ENCODE data around the gene OR4C3.
A peak's percentile ranks its signal among the peaks of the same experiment; 100 is the strongest.
"Not testable (repeated sequence)": the region's sequence is repeated elsewhere in the genome, so short reads cannot be mapped to it uniquely, and the experiment has no call there.

OR4C3 gene

DNA sequence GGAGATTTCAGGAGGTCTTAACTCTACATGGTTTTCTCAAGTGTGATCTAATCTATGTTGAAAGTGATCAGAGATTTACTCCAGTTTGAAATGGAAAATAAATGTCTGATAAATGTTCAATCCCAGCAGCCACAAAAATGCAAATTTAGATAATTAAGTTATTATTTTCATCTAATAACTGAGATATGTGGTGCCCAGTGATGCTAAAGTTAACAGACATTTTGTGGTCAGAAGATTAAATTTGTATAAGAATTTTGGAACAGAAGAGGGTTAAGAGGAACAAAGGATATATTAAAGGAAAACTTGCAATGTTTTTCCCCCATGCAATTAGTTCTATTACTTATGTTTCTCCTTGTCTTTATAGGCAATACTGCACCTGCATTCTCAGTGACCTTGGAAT, at the start of gene OR4C3:
Gene OR4C3 (plus strand): TSS at position 301 of the 400 bp plus-strand sequence. CDS start 102 bp downstream, outside the sequence.
- DNase-seq (ENCODE audit: low spot score): not testable (repeated sequence)

DNA sequence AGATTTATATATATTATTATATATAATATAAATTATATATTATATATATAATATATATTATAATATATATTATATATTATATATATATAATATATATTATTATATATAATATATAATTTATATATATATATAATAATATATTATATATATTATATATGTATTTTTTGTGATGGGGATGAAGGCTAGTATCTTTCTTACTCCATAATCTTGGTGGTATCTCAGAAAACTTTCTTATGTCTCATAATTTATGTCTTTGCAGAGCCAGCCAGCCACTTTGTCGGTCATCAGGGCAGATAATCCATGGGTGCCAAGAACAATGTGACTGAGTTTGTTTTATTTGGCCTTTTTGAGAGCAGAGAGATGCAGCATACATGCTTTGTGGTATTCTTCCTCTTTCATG, 18.8 kb upstream of the OR4C3 start, which contains the start of gene OR4S1:
Gene OR4S1 (plus strand): TSS at position 301 of the 400 bp plus-strand sequence. CDS start 0 bp downstream, at position 301.
- DNase-seq (ENCODE audit: low spot score): no peak

DNA sequence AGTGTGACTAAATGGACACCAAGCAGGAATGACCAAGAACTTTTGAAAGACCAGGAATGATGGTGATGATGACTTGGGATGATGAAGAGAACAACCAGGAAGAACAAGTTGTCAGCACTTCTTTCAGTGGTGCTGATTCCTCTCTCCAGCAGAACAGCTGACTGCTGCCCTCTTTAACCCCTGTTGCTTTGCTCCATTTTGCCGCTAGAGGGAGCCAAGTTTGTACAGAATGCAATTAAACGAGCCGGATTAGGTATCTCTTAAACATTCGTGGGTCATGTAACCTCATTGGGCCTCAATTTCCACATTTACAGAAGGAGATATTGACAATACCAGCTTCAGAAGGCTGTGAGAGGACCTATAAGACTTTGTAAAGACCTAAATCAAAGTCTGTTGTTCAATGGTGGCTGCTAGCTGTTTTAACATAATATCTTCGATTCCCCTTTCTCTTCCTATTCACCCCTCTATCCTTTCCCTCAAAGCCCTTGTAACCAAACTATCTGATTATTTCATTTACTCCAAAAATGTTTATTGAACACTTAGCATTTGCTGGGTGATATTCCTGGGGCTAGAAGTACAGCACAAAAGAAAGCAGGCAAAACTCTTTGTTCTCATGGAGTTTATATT, 16.8 kb upstream of the OR4C3 start:
- peak; percentile 63 for DNase-seq (ENCODE audit: low spot score)

DNA sequence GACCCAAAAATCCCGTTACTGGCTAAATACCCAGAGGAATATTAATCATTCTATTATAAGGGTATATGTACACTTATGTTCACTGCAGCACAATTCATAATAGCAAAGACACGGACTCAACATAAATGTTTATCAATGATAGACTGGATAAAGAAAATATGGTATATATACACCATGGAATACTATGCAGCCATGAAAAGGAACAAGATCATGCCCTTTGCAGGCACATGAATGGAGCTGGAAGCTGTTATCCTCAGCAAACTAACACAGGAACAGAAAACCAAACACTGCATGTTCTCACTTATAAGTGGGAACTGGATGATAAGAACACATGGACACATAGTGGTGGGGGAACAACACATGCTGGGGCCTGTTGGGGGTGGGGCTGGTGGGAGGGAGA, 11.1 kb upstream of the OR4C3 start:
- not testable (repeated sequence) for DNase-seq (ENCODE audit: low spot score)

DNA sequence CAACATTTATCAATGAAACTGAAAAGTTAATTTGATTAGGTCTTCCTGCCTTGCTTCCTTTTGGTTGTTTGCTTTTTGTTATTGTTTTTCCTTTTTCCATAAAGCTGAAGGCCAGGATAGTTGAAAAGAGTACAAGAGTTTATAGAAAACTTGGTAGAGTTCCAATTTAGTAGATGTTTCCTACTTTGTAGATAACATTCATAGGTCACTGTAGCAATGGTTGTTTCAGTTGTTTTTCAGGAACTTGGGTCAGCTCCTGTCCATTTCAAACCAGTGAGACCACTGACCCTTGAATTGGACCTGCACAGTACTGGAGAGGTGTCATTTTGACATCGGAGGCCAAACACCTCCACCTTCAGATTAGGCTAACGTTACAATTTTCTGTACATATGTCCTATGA, 4.9 kb upstream of the OR4C3 start:
- DNase-seq (ENCODE audit: low spot score): not testable (repeated sequence)

DNA sequence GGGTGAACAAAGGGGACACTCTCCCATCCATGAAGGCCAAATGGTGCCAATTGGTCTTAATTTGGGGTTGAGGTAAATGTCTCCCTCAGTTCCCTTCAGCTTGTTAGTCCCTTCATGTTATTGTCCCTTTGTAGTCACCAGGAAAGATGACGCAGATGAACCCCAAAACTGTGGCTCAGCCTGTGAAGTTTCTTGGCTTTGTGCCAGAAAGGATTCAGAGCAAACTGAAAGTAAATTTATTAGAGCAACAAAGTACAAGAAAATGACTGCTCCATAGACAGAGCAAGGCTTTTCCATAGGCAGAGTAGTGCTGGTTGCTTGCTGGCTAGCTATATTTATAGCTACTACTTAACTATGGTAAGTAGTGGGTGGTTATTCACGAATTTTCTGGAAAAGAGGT, 16.7 kb downstream of the OR4C3 start:
- DNase-seq (ENCODE audit: low spot score): peak; percentile 21

DNA sequence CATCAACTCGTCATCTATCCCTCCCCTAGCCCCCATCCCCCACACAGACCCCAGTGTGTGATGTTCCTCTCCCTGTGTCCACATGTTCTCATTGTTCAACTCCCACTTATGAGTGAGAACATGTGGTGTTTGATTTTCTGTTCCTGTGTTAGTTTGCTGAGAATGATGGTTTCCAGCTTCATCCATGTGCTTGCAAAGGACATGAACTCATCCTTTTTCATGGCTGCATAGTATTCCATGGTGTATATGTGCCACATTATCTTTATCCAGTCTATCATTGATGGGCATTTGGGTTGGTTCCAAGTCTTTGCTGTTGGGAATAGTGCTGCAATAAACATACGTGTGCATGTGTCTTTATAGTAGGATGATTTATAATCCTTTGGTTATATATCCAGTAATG, 17.8 kb downstream of the OR4C3 start:
- DNase-seq (ENCODE audit: low spot score): not testable (repeated sequence)

DNA sequence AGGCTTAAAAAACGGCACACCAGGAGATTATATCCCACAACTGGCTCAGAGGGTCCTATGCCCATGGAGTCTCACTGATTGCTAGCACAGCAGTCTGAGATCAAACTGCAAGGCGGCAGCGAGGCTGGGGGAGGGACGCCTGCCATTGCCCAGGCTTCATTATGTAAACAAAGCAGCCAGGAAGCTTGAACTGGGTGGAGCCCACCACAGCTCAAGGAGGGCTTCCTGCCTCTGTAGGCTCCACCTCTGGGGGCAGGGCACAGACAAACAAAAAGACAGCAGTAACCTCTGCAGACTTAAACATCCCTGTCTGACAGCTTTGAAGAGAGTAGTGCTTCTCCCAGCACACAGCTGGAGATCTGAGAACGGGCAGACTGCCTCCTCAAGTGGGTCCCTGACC, 21.6 kb downstream of the OR4C3 start:
- not testable (repeated sequence) for DNase-seq (ENCODE audit: low spot score)

DNA sequence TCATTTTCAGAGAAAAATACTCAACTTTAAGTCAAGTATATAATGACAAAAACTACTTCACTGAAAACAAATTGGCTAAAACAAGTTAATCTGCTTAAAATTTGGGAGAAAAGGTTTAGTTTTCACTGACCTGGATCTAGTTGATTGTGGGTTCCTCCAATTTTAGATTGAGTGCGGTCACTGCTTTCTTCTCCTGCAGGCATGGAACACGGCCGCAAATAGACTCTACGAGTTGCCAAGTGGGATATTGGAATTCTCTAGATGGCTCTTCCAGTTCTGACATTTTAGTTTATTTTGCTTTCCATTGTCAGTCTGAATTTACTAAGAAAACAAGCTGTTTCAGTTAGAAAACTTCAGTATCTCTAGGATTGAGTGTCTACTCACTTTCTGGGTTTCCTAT, 29.3 kb downstream of the OR4C3 start:
- no peak for DNase-seq (ENCODE audit: low spot score)

DNA sequence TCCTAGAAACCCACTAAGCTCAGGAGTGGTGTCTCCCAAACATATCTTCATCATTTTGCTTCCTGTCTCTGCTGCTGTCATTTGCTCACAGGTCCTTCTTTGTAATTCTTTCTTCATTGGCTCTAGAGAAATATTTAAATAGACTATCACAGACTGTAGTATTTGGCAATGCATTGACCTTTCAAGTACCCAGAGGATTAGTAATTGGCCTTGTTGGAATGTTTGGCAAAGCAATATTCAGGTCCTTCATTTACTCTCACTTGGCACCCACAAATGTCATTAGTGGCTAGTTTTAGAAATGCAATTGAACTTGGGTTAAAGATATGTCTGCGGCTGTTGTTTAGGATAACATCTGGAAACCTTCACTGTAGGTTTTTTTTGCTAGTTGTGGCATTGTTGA, 30.0 kb downstream of the OR4C3 start:
- no peak for DNase-seq (ENCODE audit: low spot score)

DNA sequence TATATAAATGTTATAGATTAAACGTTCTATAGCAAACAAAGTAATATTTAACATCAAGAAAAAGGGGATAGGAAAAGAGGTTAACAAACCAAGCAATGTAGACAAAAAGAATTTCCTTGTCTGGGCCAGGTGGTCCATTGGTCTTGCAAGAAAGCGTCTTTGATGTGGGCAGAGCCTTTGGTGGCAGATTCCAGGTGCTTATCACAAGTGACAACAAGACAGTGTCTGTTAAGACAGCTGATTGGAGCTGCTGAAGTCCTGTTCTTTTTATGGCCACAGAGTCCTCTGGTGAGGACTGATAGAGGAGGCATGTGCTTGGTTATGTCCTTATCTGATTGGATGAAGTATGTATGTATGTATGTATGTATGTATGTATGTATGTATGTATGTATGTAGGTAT, 36.6 kb downstream of the OR4C3 start:
- not testable (repeated sequence) for DNase-seq (ENCODE audit: low spot score)

DNA sequence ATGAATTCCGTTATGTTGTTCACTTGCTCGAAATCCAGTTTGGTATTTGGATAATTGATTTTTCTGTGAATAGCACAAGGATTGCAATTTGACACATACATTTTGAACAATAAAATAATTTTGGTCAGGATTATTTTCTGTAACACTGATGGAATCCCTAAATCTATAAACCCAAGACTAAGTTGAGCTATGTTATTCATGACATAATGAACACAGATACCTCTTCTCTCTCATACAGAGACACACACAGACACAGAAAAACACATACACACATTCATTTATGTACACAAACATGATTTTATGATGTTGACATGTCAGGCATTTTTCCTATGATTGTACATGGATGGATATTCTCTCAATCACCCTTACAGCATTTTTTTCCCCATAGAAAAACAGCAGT, 41.6 kb downstream of the OR4C3 start, which contains the start of gene OR4C5:
Gene OR4C5 (minus strand): TSS at position 101 of the 400 bp plus-strand sequence. CDS start 0 bp downstream, at position 101.
- DNase-seq (ENCODE audit: low spot score): no peak
